Measurements from ENCODE around the gene NUP210L. TPM values are rescaled to one million over a fixed set of nuclear protein-coding genes. Genes with fewer than 3 reads are reported as not detected.

The NUP210L gene
- total and polyA plus RNA-seq, 9 of the 15 experiments (the other 6 are each of a cell fraction or from before 2014, with no cell fraction given): 0.01 to 0.04 TPM; not detected in 7

DNA sequence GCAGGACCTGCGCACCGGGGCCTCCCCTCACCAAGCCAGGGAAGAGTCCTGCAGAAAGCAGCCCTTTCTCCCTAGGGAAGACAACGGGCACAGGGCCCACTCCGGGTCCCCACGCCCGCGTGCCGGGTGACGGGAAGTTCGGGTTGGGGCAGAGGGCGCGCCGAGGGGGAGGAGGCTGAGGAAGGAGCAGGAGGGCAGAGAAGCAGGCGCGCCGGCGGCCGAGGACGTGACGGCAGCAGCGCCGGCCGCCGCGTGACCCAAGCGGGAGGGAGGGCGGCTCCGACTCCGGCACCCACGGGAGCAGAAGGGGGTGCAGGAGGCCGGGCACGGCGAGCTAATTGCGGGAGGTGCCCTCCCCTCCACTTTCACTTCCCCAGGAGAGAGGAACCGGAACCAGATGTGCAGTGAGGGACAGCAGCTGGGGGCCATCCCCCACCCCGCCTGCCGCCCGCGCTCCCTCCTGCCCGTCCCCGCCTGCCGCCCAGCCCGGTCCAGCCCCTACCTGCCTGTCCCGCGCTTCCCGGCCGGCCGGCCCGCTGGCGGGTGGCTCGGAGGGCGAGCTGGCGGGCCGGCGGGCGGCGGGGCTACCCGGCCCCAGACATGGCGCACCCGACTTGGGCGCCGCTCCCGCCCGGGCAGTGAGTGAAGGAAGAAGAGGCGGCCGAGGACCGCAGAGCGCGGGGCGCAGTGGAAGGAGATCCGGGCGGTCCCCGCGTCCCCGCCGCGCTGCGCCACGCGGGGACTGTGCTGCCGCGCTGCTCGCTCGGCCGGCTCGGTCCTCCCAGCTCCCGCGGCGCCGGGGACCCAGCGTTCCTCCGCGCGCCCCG lies 208.9 kb downstream of the NUP210L start (continued):
- TF ChIP-seq, protein P1, sequence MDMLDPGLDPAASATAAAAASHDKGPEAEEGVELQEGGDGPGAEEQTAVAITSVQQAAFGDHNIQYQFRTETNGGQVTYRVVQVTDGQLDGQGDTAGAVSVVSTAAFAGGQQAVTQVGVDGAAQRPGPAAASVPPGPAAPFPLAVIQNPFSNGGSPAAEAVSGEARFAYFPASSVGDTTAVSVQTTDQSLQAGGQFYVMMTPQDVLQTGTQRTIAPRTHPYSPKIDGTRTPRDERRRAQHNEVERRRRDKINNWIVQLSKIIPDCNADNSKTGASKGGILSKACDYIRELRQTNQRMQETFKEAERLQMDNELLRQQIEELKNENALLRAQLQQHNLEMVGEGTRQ (CRISPR knock-in tag; IDR thresholded peaks at IDR 0.05): peak; percentile 57
- TF ChIP-seq, protein P2, sequence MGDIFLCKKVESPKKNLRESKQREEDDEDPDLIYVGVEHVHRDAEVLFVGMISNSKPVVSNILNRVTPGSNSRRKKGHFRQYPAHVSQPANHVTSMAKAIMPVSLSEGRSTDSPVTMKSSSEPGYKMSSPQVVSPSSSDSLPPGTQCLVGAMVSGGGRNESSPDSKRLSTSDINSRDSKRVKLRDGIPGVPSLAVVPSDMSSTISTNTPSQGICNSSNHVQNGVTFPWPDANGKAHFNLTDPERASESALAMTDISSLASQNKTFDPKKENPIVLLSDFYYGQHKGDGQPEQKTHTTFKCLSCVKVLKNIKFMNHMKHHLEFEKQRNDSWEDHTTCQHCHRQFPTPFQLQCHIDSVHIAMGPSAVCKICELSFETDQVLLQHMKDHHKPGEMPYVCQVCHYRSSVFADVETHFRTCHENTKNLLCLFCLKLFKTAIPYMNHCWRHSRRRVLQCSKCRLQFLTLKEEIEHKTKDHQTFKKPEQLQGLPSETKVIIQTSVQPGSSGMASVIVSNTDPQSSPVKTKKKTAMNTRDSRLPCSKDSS (IDR thresholded peaks at IDR 0.05; ENCODE audit: low read depth, partially characterized antibody): no peak
- TF ChIP-seq ARID1B (IDR thresholded peaks at IDR 0.05) (no peak), YY1 (IDR thresholded peaks at IDR 0.05; ENCODE audit: borderline replicate concordance in 1 of 3, control insufficient read depth in 1 of 3, extremely low read depth in 1 of 3, insufficient read depth in 3 of 3, insufficient read length in 1 of 3, insufficient replicate concordance in 2 of 3, low read depth in 1 of 3, low read length in 2 of 3) (peak in 1 of 3 experiments; percentile 13), EGR1 (conservative IDR thresholded peaks at IDR 0.05) (peak; percentile 36), OTX1 (CRISPR knock-in tag; IDR thresholded peaks at IDR 0.05) (0 out of 2 replicates have a peak, but pooled peaks have one; percentile 4), GABPA (tag; conservative IDR thresholded peaks at IDR 0.05; ENCODE audit: low read depth) (peak; percentile 89), TSC22D4 (tag; IDR thresholded peaks at IDR 0.05) (no peak), GATA2 (CRISPR knock-in tag; IDR thresholded peaks at IDR 0.05) (no peak), SPI1 (IDR thresholded peaks at IDR 0.05; ENCODE audit: borderline replicate concordance, low read depth, low read length) (peak; percentile 76)
- TF ChIP-seq, protein P3, sequence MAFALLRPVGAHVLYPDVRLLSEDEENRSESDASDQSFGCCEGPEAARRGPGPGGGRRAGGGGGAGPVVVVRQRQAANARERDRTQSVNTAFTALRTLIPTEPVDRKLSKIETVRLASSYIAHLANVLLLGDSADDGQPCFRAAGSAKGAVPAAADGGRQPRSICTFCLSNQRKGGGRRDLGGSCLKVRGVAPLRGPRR (CRISPR knock-in tag; IDR thresholded peaks at IDR 0.05): 0 out of 2 replicates have a peak, but pooled peaks have one; percentile 47

All from K562 (cell line).